ENCODE results near the gene PACSIN2.

The PACSIN2 gene

DNA sequence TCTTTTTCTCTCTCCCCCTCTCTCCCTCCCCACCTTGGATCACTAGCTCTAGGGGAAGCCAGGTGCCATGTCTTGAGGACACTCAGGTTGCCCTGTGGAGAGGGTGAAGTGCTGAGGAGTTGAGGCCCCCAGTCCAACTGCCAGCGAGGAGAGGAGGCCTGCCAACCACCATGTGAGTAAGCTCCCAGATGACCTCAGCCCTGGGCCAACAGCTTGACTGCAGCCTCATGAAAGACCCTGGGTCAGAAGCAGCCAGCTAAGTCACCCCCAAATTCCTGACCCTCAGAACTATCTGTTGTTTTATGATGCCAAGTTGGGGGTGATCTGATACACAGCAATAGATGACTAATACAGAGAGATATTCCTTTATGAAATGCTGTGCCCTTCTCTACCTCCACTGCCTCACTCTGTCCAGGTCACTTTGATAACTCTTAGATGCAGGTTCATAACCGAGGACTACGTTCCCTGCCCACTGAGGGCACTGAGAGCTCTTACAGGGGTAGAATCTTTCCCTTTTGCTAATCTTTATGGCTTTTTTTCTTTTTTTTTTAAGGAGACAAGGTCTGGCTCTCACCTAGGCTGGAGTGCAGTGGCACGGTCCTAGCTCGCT lies 165.9 kb downstream of the PACSIN2 start:
- H3K27ac ChIP-seq = no peak overlapping the region
- no peak for DNase-seq (ENCODE audit: low read depth, low spot score)

DNA sequence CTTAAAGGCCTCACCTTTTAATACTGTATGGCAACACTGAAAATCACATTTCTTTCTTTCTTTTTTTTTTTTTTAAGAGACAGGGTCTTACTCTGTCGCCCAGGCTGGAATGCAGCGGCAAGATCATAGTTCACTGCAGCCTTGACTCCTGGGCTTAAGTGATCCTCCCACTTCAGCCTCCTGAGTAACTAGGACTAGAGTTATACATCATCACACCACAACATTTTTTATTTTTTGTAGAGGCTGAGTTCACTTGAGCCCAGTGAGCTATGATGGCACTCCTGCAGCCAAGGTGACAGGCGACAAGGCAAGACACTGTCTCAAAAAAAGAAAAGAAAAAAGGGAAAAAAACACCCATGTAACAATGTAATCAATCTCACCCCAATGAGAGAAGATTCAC lies 167.8 kb downstream of the PACSIN2 start:
- H3K27ac ChIP-seq = no peak overlapping the region
- DNase-seq (ENCODE audit: low read depth, low spot score) = no peak

DNA sequence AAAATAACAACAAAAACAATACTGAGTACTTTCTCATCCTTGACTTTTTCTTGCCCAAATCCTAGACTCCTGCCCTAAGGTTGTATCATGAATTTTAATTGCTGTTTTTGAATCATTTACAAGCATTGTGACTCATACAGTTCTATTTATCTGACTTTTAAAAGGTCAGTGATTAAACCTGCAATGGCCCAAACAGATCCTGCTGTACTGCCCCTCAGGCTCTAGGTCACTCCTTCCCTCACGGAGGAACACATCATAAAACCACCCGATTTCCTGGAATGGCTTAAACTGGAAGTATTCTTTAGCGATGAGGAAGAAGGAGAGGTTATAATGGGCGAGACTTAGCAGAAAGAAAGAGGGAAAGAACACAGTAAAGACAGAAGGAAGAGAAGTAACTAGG lies 170.2 kb downstream of the PACSIN2 start:
- H3K27ac ChIP-seq = peak overlapping the region; percentile 28
- no peak for DNase-seq (ENCODE audit: low read depth, low spot score)

DNA sequence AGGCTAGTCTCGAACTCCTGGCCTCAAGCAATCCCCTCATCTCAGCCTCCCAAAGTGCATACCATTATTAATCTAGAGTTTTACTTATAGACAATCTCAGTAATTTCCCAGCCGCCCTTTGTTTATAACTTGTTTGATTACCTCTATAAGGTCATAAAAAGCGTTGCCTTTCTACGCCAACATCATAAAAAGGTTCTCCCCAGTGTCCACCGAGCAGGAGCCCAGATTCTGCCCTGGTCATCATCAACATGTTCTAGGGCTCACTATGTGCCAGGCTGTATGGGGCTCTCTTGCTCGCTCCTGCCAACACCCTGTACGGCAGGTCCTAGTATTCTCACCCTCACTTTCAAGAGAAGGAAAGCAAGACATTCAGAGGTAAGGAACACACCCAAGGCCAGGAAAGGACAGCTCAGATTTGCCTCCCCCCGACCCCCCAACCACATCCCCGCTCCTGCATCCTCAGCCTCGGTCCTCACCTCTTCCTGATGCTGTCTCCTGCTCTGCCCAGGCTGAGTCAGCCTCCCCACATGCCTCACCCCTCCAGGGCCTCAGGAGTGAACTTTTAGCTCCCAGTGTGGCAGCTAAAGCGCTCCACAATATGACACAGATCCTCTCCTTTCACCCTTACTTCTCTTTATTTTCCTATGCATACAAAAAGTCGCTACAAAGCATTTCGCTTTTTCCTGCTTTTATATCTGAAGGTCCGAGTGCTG lies 172.1 kb downstream of the PACSIN2 start:
- no peak for DNase-seq (ENCODE audit: low read depth, low spot score)
- no peak overlapping the region for H3K27ac ChIP-seq

DNA sequence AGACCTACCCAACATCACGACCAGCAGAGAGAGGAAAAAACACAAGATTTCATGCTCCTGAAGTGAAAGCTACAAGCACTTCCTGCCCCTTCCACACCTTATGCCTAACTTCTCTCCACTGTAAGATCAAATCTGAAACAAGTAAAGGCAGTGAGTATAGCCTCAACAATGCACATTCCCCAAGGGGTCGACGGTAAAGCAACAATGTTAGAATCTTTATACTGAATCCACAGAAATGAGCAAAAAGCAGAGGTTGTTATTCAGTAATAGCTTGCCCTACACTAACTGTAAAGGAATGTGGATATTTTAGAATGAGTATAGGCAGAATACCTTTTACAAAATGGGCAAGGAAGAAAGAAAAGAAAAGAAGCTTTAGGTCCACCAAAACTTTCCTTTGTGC lies 173.5 kb downstream of the PACSIN2 start:
- no peak for DNase-seq (ENCODE audit: low read depth, low spot score)
- H3K27ac ChIP-seq = peak overlapping the region; percentile 18

DNA sequence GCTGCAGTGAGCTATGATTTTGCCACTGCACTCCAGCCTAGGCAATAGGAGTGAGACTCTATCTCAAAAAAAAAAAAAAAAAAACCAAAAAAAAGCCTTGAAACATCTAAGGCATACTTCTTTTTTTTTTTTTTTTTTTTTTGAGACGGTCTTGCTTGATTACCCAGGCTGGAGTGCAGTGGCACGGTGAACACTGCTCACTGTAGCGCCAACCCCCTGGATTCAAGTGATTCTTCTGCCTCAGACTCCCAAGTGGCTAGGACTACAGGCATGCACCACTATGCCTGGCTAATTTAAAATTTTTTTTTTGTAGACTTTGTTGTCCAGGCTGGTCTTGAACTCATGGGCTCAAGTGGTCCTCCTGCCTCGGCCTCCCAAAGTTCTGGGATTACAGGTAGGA lies 177.4 kb downstream of the PACSIN2 start:
- DNase-seq (ENCODE audit: low read depth, low spot score) = no peak

DNA sequence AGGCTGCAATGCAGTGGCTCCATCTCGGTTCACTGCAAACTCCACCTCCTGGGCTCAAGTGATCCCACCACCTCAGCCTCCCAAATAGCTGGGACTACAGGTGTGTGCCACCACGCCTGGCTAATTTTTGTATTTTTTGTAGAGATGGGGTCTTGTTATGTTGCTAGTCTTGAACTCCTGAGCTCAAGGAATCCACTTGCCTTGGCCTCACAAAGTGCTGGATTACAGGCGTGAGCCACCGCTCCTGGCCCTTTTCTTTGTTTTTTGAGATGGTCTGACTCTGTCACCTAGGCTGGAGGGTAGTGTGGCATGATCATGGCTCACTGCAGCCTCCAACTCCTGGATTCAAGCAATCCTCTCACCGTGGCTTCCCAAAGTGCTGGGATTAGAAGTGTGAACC lies 178.9 kb downstream of the PACSIN2 start:
- H3K27ac ChIP-seq = no peak overlapping the region
- DNase-seq (ENCODE audit: low read depth, low spot score) = no peak

More for the DNA sequence above, 177.4 kb downstream of the PACSIN2 start:
- no peak overlapping the region for H3K27ac ChIP-seq

DNA sequence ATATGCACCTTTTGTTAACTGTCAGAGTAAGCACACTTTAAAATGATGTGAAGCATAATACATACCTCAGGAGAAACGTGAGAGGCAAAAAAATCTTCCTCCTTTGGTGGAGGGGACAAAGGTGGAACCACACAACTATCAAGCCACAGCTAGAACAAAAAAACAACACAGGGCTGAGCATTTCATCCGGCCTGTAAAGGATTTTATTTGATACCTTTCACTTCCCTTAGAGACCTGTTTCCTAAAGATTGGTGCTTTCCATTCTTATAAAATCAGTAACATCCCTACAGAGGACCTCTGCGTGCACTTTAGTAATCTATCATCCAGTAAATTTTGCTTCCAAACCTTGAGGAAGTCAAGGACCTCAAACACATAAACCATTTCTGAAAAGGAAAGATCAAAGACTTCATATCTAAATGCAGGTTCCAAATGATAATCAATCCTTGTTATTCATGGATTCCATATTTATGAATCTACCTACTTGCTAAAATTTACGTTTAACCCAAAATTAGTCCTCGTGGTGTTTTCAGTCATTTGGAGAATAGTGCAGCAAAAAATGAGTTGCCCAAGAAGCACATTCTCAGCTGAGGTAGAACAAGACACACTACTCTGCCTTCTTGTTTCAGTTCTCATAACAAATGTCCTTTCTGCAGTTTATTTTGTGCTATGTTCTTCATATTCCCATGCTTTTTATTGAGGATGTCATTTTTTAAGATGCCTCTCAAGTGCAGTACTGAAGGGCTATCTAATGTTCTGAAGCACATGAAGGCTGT lies 180.6 kb downstream of the PACSIN2 start:
- DNase-seq (ENCODE audit: low read depth, low spot score) = no peak
- no peak overlapping the region for H3K27ac ChIP-seq

DNA sequence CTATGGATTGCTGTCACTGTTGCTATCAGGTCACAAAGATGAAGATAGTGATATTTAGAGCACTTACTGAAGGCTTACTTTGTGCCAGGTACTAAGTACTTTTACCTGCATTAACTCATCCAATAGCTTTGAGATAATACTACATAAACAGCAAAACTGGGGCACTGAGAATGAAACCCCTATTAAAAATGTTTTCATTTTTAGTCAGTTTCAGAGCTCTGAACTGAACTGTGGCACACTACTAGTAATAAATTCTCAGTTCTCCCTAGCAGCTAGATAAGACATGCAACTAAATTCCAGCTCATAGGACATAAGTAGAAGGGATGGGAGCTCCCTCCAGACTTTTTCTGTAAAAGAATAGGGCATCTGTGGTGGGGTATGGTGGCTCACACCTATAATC lies 181.8 kb downstream of the PACSIN2 start:
- DNase-seq (ENCODE audit: low read depth, low spot score) = no peak
- no peak overlapping the region for H3K27ac ChIP-seq

DNA sequence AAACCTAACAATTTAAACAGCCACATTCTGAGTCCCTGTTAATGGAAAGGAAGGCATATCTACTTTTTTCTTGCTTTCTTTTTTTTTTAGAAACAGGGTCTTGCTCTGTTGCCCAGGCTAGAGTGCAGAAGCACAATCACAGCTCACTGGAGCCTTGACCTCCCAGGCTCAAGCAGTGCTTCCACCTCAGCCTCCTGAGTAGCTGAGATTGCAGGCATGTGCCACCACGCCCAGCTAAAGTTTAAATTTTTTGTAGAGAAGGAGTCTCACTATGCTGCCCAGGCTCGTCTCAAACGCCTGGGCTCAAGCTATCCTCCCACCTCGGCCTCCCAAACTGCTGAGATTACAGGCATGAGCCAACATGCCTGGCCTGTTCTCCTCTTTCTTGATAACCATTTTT lies 183.2 kb downstream of the PACSIN2 start:
- H3K27ac ChIP-seq = no peak overlapping the region
- no peak for DNase-seq (ENCODE audit: low read depth, low spot score)

DNA sequence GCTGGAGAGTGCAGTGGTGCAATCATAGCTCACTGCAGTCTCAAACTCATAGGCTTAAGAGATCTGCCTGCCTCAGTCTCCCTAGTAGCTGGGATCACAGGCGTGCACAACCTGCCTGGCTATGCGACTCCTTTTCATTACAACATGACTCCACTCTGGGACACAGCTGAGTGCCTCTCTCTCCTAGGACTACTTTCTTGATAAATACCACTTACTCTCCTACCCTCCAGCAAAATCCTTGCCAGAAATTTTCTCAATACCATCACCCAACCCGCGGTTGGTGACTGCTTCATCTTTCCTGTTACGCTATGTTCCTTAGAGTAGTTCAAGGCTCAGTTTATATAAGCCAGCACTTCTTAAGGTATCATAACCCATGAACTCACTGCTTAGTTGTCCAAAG lies 184.8 kb downstream of the PACSIN2 start:
- H3K27ac ChIP-seq = no peak overlapping the region
- DNase-seq (ENCODE audit: low read depth, low spot score) = no peak

DNA sequence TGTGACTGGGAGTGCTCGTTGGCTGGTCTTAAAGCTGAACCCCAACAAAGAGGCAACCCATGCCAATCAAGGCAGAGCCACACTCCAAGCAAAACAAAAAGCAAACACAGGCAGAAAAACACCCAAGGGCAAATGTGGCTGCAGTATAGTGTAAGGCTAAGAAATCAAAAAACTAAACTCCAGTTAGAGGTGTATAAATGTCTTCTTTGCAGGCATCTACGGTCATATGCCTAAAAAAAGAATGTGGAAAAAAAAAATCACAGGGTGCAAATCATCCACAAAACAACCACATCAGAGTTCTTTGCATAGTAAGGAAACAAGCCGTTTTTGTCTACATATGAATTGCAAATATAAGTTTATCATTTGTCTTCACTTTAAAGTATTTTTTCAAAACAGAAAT lies 185.6 kb downstream of the PACSIN2 start:
- H3K27ac ChIP-seq = no peak overlapping the region
- no peak for DNase-seq (ENCODE audit: low read depth, low spot score)

DNA sequence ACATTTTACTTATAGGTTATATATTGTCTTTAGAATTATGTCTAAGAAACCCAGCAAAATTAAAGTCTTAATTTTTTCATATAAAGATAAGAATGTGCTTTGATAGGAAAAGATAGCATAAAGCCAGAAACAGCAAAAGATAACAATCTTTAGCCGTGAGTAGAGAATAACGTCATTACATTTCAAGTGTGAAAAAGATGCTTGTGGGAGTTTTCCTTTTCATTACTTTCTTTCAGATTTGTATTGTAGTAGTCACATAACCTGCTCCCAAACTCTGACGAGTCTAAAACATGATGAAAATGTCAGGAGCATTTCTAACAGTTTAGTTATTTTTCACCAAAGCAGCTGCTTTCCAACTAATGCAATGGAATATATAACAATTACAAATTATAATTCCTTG lies 189.2 kb downstream of the PACSIN2 start:
- no peak overlapping the region for H3K27ac ChIP-seq
- DNase-seq (ENCODE audit: low read depth, low spot score) = no peak

DNA sequence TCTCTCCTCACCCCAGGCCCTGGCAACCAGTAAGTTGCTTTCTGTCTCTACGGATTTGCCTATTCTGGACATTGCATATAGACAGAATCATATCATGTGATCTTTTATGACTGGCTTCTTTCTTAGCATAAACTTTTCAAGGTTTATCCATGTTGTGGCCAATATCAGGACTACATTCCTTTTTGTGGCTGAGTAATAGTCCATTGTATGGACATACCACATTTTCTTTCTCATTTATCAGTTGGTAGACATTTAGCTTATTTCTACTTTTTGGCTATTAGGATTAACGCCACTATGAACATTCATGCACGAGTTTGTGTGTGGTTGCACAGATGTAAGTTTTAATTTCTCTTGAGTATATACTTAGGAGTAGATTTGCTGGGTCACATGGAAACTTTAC lies 193.6 kb downstream of the PACSIN2 start:
- no peak overlapping the region for H3K27ac ChIP-seq
- no peak for DNase-seq (ENCODE audit: low read depth, low spot score)

DNA sequence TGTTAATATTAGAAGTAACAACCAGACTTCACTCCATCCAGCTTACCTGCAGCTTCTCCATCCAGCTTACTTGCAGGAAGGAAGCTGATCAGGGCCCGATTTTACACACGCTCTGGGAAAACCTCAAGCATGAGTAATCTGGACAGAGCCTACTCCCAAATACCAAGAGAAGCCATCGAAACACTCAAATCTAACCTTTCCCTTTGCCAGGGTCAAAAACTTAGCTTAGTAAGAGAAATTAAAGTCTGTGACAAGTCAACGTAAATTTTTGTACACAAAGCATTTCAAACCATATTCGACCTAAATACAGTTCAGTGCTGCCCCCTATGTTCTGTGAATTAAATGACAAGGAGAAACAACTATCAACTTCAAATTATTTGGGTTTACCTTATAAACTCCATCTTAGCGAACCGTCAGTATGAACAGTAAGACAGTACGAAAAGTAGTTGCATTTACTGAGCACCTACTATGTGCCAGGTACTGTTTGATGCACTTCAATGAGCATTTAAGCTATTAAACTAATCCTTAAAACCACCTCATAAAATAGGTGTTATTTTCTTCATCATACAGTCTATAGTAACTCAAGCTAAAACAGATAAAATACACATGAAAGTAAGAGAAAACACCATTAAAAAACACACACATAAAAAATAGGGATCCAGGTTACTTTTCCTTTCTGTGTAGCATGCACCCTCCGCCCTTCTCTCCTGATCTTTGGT lies 194.7 kb downstream of the PACSIN2 start:
- peak overlapping the region; percentile 28 for H3K27ac ChIP-seq
- peak; percentile 40 for DNase-seq (ENCODE audit: low read depth, low spot score)

All from epithelial cell of prostate (primary cell).